HS-5 (cell line): ENCODE data around the gene LRP2BP.
"Not testable (repeated sequence)": the region's sequence is repeated elsewhere in the genome, so short reads cannot be mapped to it uniquely, and the experiment has no call there.

Experiments used
- DNase-seq: peaks from one replicate; pipeline ENCODE4 v3.0.0-alpha.2; 2012; ENCODE audit warnings: low read depth

LRP2BP gene

GRCh38 chr4:185325721-185326120 is 70.0 kb downstream of the LRP2BP start:
- not testable (repeated sequence) for DNase-seq

GRCh38 chr4:185324361-185324760 is 71.4 kb downstream of the LRP2BP start:
- not testable (repeated sequence) for DNase-seq

- DNase-seq, result no peak
These were observed 72.1 kb downstream of the LRP2BP start for GRCh38 chr4:185323606-185324005.

- no peak for DNase-seq
These were observed 72.9 kb downstream of the LRP2BP start for GRCh38 chr4:185322803-185323202.

- DNase-seq, result no peak
These were observed 77.0 kb downstream of the LRP2BP start for GRCh38 chr4:185318679-185319078.

- no peak for DNase-seq
These were observed 77.8 kb downstream of the LRP2BP start for GRCh38 chr4:185317880-185318279.

- not testable (repeated sequence) for DNase-seq
These were observed 78.3 kb downstream of the LRP2BP start for GRCh38 chr4:185317462-185317861.
